Panc1 (cell line): Measurements from ENCODE around the gene CHRDL2. TPM values are rescaled to one million over a fixed set of nuclear protein-coding genes. Genes with fewer than 3 reads are reported as not detected.

ENCODE experiments used
- ATAC-seq: fragments of 200-7000 bp; cut with Tn5 transposase; 2 replicates; pipeline ENCODE4 v1.9.1; 2020; ENCODE audit warnings: mild to moderate bottlenecking, moderate library complexity
- BruUV-seq: library from RNA; stranded (reverse); fragments of 400-500 nt; replicated peaks from 2 replicates; lab custom pipeline; 2021; lab: Mats Ljungman, UMichigan
- CTCF ChIA-PET: fragments of 300-600 bp; sonication (Branson Sonifier 250); formaldehyde crosslinking; loops from one replicate; lab custom pipeline; 2022; ENCODE audit warnings: antibody characterized with exemption; lab: Charles Lee
- POLR2A ChIA-PET: fragments of 300-600 bp; sonication (Branson Sonifier 250); formaldehyde crosslinking; loops from one replicate; lab custom pipeline; 2022; ENCODE audit warnings: antibody characterized with exemption; lab: Charles Lee
- DNase-seq: peaks from one replicate; pipeline ENCODE4 v3.0.0-alpha.2; 2010; ENCODE audit warnings: low read depth, low spot score
- H3K27ac ChIP-seq: 2 replicates; pipeline ENCODE4 v1.5.1; 2011; ENCODE audit warnings: mild to moderate bottlenecking, low read length, inconsistent platforms
- H3K27me3 ChIP-seq: fragments of 200-500 bp; sonication (Bioruptor generic); 2 replicates; pipeline ENCODE4 v1.6.0; 2014; ENCODE audit warnings: low read length, inconsistent platforms; ENCODE audit not compliant: control insufficient read depth, insufficient read depth
- H3K36me3 ChIP-seq: fragments of 200-500 bp; sonication (Bioruptor generic); 2 replicates; pipeline ENCODE4 v1.5.1; 2014; ENCODE audit warnings: inconsistent platforms, mild to moderate bottlenecking, low read length, moderate library complexity; ENCODE audit not compliant: control insufficient read depth, insufficient read depth
- H3K4me1 ChIP-seq: 2 replicates; pipeline ENCODE4 v1.5.1; 2011; ENCODE audit warnings: inconsistent platforms, mild to moderate bottlenecking, low read length, moderate library complexity; ENCODE audit not compliant: control insufficient read depth, insufficient read depth
- H3K4me3 ChIP-seq, 2 experiments: 2 replicates each; pipeline ENCODE4 v1.5.1; 2011 to 2012; ENCODE audit warnings: low read depth in 2 of 2, low read length in 2 of 2, mild to moderate bottlenecking in 2 of 2, inconsistent platforms in 1 of 2, moderate library complexity in 1 of 2
- H3K9me3 ChIP-seq: fragments of 200-500 bp; sonication (Bioruptor generic); 2 replicates; pipeline ENCODE4 v1.5.1; 2014; ENCODE audit warnings: low read depth, mild to moderate bottlenecking, inconsistent platforms, low read length, moderate library complexity; ENCODE audit not compliant: control insufficient read depth, insufficient read depth
- CTCF ChIP-seq: fragments of 450-650 bp; IDR thresholded peaks from 2 replicates; pipeline ENCODE4 v1.5.1; 2017; ENCODE audit warnings: mild to moderate bottlenecking
- POLR2AphosphoS5 ChIP-seq: IDR thresholded peaks from 2 replicates; pipeline ENCODE4 v1.6.1; 2012; ENCODE audit warnings: mild to moderate bottlenecking, low read depth, low read length, moderate library complexity
- REST ChIP-seq, 2 experiments: IDR thresholded peaks; 2 replicates each; pipeline ENCODE4 v1.6.1; 2011 to 2012; ENCODE audit warnings: low read depth in 2 of 2, control low read depth in 1 of 2, low read length in 1 of 2, mild to moderate bottlenecking in 1 of 2, moderate library complexity in 1 of 2; ENCODE audit not compliant: insufficient read depth in 1 of 2
- SIN3A ChIP-seq: IDR thresholded peaks from 2 replicates; pipeline ENCODE4 v1.6.1; 2012; ENCODE audit warnings: low read depth, mild to moderate bottlenecking, low read length, moderate library complexity, borderline replicate concordance; ENCODE audit not compliant: insufficient read depth
- TCF7L2 ChIP-seq: IDR thresholded peaks from 2 replicates; pipeline ENCODE4 v1.6.1; 2011; ENCODE audit warnings: mild to moderate bottlenecking, low read depth, low read length, inconsistent platforms
- in situ Hi-C: cut with HindIII; loops from 2 replicates; pipeline ENCODE4 v1.10.0; 2016; ENCODE audit warnings: low sequenced_read_pairs, low pct_unique_long_range_greater_than_20kb
- intact Hi-C: fragments of 100-400 bp; cut with micrococcal nuclease; formaldehyde crosslinking; loops from one replicate; pipeline ENCODE4 v1.10.0; 2022; ENCODE audit not compliant: unreplicated experiment
- total RNA-seq: library from RNA; stranded (reverse); gene quantifications from one replicate; pipeline ENCODE4 v1.2.1, GENCODE V29; 2021; ENCODE audit not compliant: unreplicated experiment

The CHRDL2 gene
- total RNA-seq, 1 experiment from 2014 or later = 0.15 TPM

- Histone ChIP-seq H3K4me3 (no peak overlapping the region), H3K36me3 (no peaks in the 10 kb centered on the region), H3K27ac (no peak overlapping the region), H3K9me3 (no peaks in the 10 kb centered on the region), H3K4me1 (no peaks in the 10 kb centered on the region), H3K27me3 (no peaks in the 10 kb centered on the region)
- POLR2A ChIA-PET = no interaction called here
- intact Hi-C loops = no loop called here
- BruUV-seq = no TSS peak
- no peak for TF ChIP-seq POLR2AphosphoS5
- TF ChIP-seq TCF7L2 = no peak
- no peak for TF ChIP-seq CTCF
- no peak for TF ChIP-seq REST (IDR thresholded peaks at IDR 0.05; ENCODE audit: insufficient read depth in 1 of 2, low read depth in 2 of 2, low read length in 1 of 2)
- TF ChIP-seq SIN3A = no peak
- in situ Hi-C loops = no loop called here
- CTCF ChIA-PET = interaction anchor here (1.4 to 1.5 kb wide), 2 partner anchors 9 to 30 kb away, joined by 3 to 4 read pairs; no protein-coding TSS in a partner anchor
- no peak for DNase-seq
- ATAC-seq = no peak
Measured at GRCh38 chr11:74695705-74696280, 35.4 kb downstream of the CHRDL2 start.

- CTCF ChIA-PET = no interaction called here
Measured at GRCh38 chr11:74694136-74694930, 36.9 kb downstream of the CHRDL2 start.

More at GRCh38 chr11:74694136-74694930, 36.9 kb downstream of the CHRDL2 start:
- TF ChIP-seq SIN3A = no peak
- no peak for TF ChIP-seq POLR2AphosphoS5
- TF ChIP-seq TCF7L2 = no peak
- no peak for TF ChIP-seq REST (IDR thresholded peaks at IDR 0.05; ENCODE audit: insufficient read depth in 1 of 2, low read depth in 2 of 2, low read length in 1 of 2)
- no peak; the same call in 1 of the 2 replicates for TF ChIP-seq CTCF
- ATAC-seq (no peak), DNase-seq (no peak)
- BruUV-seq = no TSS peak
- in situ Hi-C loops = no loop called here
- H3K4me1 ChIP-seq = no peaks in the 10 kb centered on the region
- no peaks in the 10 kb centered on the region for H3K9me3 ChIP-seq
- intact Hi-C loops = no loop called here
- H3K4me3 ChIP-seq = no peak overlapping the region
- POLR2A ChIA-PET = no interaction called here
- no peaks in the 10 kb centered on the region for H3K36me3 ChIP-seq
- no peaks in the 10 kb centered on the region for H3K27me3 ChIP-seq
- no peak overlapping the region for H3K27ac ChIP-seq
